GM19025 (cell line): ENCODE results near the gene NSMF.

Source experiments
- ATAC-seq: cut with Tn5 transposase; IDR thresholded peaks from one replicate; pipeline ENCODE4 v1.9.1; 2021; ENCODE audit warnings: mild to moderate bottlenecking, low read depth, moderate library complexity; ENCODE audit not compliant: unreplicated experiment

NSMF gene

GRCh38 chr9:137492464-137493363 is 33.6 kb upstream of the NSMF start:
- no peak for ATAC-seq

GRCh38 chr9:137491735-137492432 is 32.8 kb upstream of the NSMF start:
- ATAC-seq: no peak

GRCh38 chr9:137490532-137491186 is 31.5 kb upstream of the NSMF start:
- no peak for ATAC-seq

- ATAC-seq: no peak
Observed at GRCh38 chr9:137488906-137489305, 29.8 kb upstream of the NSMF start.

GRCh38 chr9:137488327-137488653 is 29.2 kb upstream of the NSMF start:
- ATAC-seq: no peak

- no peak for ATAC-seq
Observed at GRCh38 chr9:137487454-137488326, 28.6 kb upstream of the NSMF start.

GRCh38 chr9:137486545-137487453 is 27.7 kb upstream of the NSMF start:
- ATAC-seq: no peak

- ATAC-seq: no peak
Observed at GRCh38 chr9:137486141-137486490, 27.0 kb upstream of the NSMF start.

GRCh38 chr9:137485343-137486140 is 26.4 kb upstream of the NSMF start:
- ATAC-seq: no peak

GRCh38 chr9:137484551-137485315 is 25.6 kb upstream of the NSMF start:
- no peak for ATAC-seq

GRCh38 chr9:137482094-137482781 is 23.1 kb upstream of the NSMF start:
- ATAC-seq: no peak

GRCh38 chr9:137480686-137481683 is 21.9 kb upstream of the NSMF start:
- no peak for ATAC-seq

- ATAC-seq: no peak
Observed at GRCh38 chr9:137479892-137480685, 21.0 kb upstream of the NSMF start.

- ATAC-seq: no peak
Observed at GRCh38 chr9:137478962-137479861, 20.1 kb upstream of the NSMF start.

- ATAC-seq: no peak
Observed at GRCh38 chr9:137478613-137478961, 19.5 kb upstream of the NSMF start.
